Measurements from ENCODE around the gene RNF4. TPM values are rescaled to one million over a fixed set of nuclear protein-coding genes. Genes with fewer than 3 reads are reported as not detected.

Gene RNF4
- total RNA-seq, 1 experiment from 2014 or later: 113 TPM

- TF ChIP-seq EZH2 (IDR thresholded peaks at IDR 0.05; ENCODE audit: borderline replicate concordance, low read depth, low read length, poor library complexity, severe bottlenecking): no peak
- TF ChIP-seq CTCF (conservative IDR thresholded peaks at IDR 0.05; ENCODE audit: low read depth, low read length): no peak
- no peak for DNase-seq (ENCODE audit: low spot score)
- intact Hi-C loops (cut with micrococcal nuclease; ENCODE audit: unreplicated experiment): no loop called here
- Histone ChIP-seq H3K9me3 (ENCODE audit: low read depth, low read length, poor library complexity, severe bottlenecking) (no peaks in the 10 kb centered on the region), H3K4me3 (ENCODE audit: low read depth, low read length, poor library complexity, severe bottlenecking) (no peak overlapping the region), H3K27ac (ENCODE audit: low read depth, low read length, poor library complexity, severe bottlenecking) (no peak overlapping the region), H3K36me3 (ENCODE audit: insufficient read depth, low read length, poor library complexity, severe bottlenecking) (peaks cover 21% of the 10 kb centered on the region), H3K27me3 (replicated peaks; ENCODE audit: insufficient read depth, low read depth, low read length, poor library complexity) (no peaks in the 10 kb centered on the region), H3K4me1 (ENCODE audit: insufficient read depth, low read length, poor library complexity, severe bottlenecking) (peaks cover 40% of the 10 kb centered on the region)
- ChIA-PET POLR2A (ENCODE audit: low non-redundant PET) (no interaction called here), CTCF (no interaction called here)
- BruUV-seq (replicated peaks): no TSS peak
Observed at GRCh38 chr4:2486981-2487380, 18.1 kb downstream of the RNF4 start.

GRCh38 chr4:2487632-2488031 is 18.7 kb downstream of the RNF4 start:
- Histone ChIP-seq H3K9me3 (ENCODE audit: low read depth, low read length, poor library complexity, severe bottlenecking) (no peaks in the 10 kb centered on the region), H3K27me3 (replicated peaks; ENCODE audit: insufficient read depth, low read depth, low read length, poor library complexity) (no peaks in the 10 kb centered on the region), H3K36me3 (ENCODE audit: insufficient read depth, low read length, poor library complexity, severe bottlenecking) (peaks cover 27% of the 10 kb centered on the region), H3K4me1 (ENCODE audit: insufficient read depth, low read length, poor library complexity, severe bottlenecking) (peaks cover 34% of the 10 kb centered on the region), H3K4me3 (ENCODE audit: low read depth, low read length, poor library complexity, severe bottlenecking) (no peak overlapping the region), H3K27ac (ENCODE audit: low read depth, low read length, poor library complexity, severe bottlenecking) (peak overlapping the region; percentile 14)
- TF ChIP-seq CTCF (conservative IDR thresholded peaks at IDR 0.05; ENCODE audit: low read depth, low read length): no peak
- no peak for TF ChIP-seq EZH2 (IDR thresholded peaks at IDR 0.05; ENCODE audit: borderline replicate concordance, low read depth, low read length, poor library complexity, severe bottlenecking)
- ChIA-PET CTCF (no interaction called here), POLR2A (ENCODE audit: low non-redundant PET) (no interaction called here)
- intact Hi-C loops (cut with micrococcal nuclease; ENCODE audit: unreplicated experiment): no loop called here
- BruUV-seq (replicated peaks): no TSS peak
- DNase-seq (ENCODE audit: low spot score): no peak

GRCh38 chr4:2489081-2489805 is 20.3 kb downstream of the RNF4 start:
- intact Hi-C loops (cut with micrococcal nuclease; ENCODE audit: unreplicated experiment): no loop called here
- no TSS peak for BruUV-seq (replicated peaks)
- Histone ChIP-seq H3K4me1 (ENCODE audit: insufficient read depth, low read length, poor library complexity, severe bottlenecking) (peaks cover 22% of the 10 kb centered on the region), H3K9me3 (ENCODE audit: low read depth, low read length, poor library complexity, severe bottlenecking) (no peaks in the 10 kb centered on the region), H3K36me3 (ENCODE audit: insufficient read depth, low read length, poor library complexity, severe bottlenecking) (peaks cover 38% of the 10 kb centered on the region), H3K4me3 (ENCODE audit: low read depth, low read length, poor library complexity, severe bottlenecking) (no peak overlapping the region), H3K27ac (ENCODE audit: low read depth, low read length, poor library complexity, severe bottlenecking) (peak overlapping the region; percentile 78), H3K27me3 (replicated peaks; ENCODE audit: insufficient read depth, low read depth, low read length, poor library complexity) (no peaks in the 10 kb centered on the region)
- CTCF ChIA-PET: no interaction called here
- DNase-seq (ENCODE audit: low spot score): no peak
- POLR2A ChIA-PET (ENCODE audit: low non-redundant PET): no interaction called here
- TF ChIP-seq CTCF (conservative IDR thresholded peaks at IDR 0.05; ENCODE audit: low read depth, low read length) (no peak), EZH2 (IDR thresholded peaks at IDR 0.05; ENCODE audit: borderline replicate concordance, low read depth, low read length, poor library complexity, severe bottlenecking) (no peak)
